CD14-positive monocyte (primary cell): ENCODE results near the gene BRICD5. TPM values are rescaled to one million over a fixed set of nuclear protein-coding genes. Genes with fewer than 3 reads are reported as not detected.

Experiments
- DNase-seq, 3 donors: peaks; one replicate each; pipeline ENCODE4 v3.0.0-alpha.2; 2011 to 2022
- H2AFZ ChIP-seq: 2 replicates; pipeline ENCODE4 v1.6.0; 2012; ENCODE audit warnings: mild to moderate bottlenecking, low read depth, low read length, inconsistent platforms; ENCODE audit not compliant: insufficient read depth, poor library complexity, severe bottlenecking
- H3K27ac ChIP-seq, 2 donors: 1 replicate in 1 of 2; 2 replicates in 1 of 2; pipeline ENCODE4 v1.5.1; 2012 to 2013; ENCODE audit warnings: low read length in 2 of 2, control low read depth in 1 of 2, inconsistent platforms in 1 of 2, low read depth in 1 of 2, mild to moderate bottlenecking in 1 of 2
- H3K27me3 ChIP-seq, 2 donors: one replicate each; pipeline versions ENCODE4 v1.6.0 to v1.6.1; 2011 to 2013; ENCODE audit warnings: low read length in 2 of 2; ENCODE audit not compliant: control insufficient read depth in 2 of 2, insufficient read depth in 2 of 2
- H3K36me3 ChIP-seq, 2 donors: replicated peaks in 1 of 2; 1 replicate in 1 of 2; 2 replicates in 1 of 2; pipeline versions ENCODE4 v1.5.1 to v1.6.1; 2012 to 2013; ENCODE audit warnings: low read length in 2 of 2, control low read depth in 1 of 2, inconsistent platforms in 1 of 2, mild to moderate bottlenecking in 1 of 2; ENCODE audit not compliant: insufficient read depth in 2 of 2, control insufficient read depth in 1 of 2
- H3K4me1 ChIP-seq, 2 donors: 1 replicate in 1 of 2; 2 replicates in 1 of 2; pipeline versions ENCODE4 v1.5.1 to v1.6.1; 2012 to 2013; ENCODE audit warnings: low read length in 2 of 2, control low read depth in 1 of 2, inconsistent platforms in 1 of 2, mild to moderate bottlenecking in 1 of 2, moderate library complexity in 1 of 2; ENCODE audit not compliant: insufficient read depth in 2 of 2, control insufficient read depth in 1 of 2
- H3K4me2 ChIP-seq: replicated peaks from 2 replicates; pipeline ENCODE3; 2012; ENCODE audit warnings: low read length, moderate library complexity, mild to moderate bottlenecking; ENCODE audit not compliant: poor library complexity, severe bottlenecking; ENCODE audit errors: extremely low read depth
- H3K4me3 ChIP-seq, 3 experiments: fragments of 200-600 bp in 1 of 3; sonication (generic) in 1 of 3; replicated peaks in 1 of 3; 1 replicate in 2 of 3; 2 replicates in 1 of 3; pipeline ENCODE4 v1.5.1; 2011 to 2013; ENCODE audit warnings: low read length in 3 of 3, mild to moderate bottlenecking in 3 of 3, control low read depth in 2 of 3, low read depth in 2 of 3, inconsistent platforms in 1 of 3, moderate library complexity in 1 of 3
- H3K79me2 ChIP-seq: 2 replicates; pipeline ENCODE4 v1.6.0; 2012; ENCODE audit warnings: mild to moderate bottlenecking, control low read depth, inconsistent platforms, low read length, moderate library complexity; ENCODE audit not compliant: insufficient read depth
- H3K9ac ChIP-seq: 2 replicates; pipeline ENCODE4 v1.6.0; 2017; ENCODE audit warnings: low read length, mild to moderate bottlenecking; ENCODE audit not compliant: insufficient read depth, poor library complexity, severe bottlenecking
- H3K9me3 ChIP-seq, 2 donors: replicated peaks in 1 of 2; 1 replicate in 1 of 2; 2 replicates in 1 of 2; pipeline versions ENCODE4 v1.5.1 to v1.6.1; 2012 to 2013; ENCODE audit warnings: low read length in 2 of 2, control low read depth in 1 of 2; ENCODE audit not compliant: control insufficient read depth in 1 of 2, insufficient read depth in 1 of 2
- H4K20me1 ChIP-seq: 2 replicates; pipeline ENCODE4 v1.6.0; 2012; ENCODE audit warnings: mild to moderate bottlenecking, low read length, control low read depth, moderate library complexity; ENCODE audit not compliant: insufficient read depth
- H3K27ac Mint-ChIP-seq, 7 donors: one replicate each; pipeline ENCODE4 v1.8.0; 2020; ENCODE audit warnings: mild to moderate bottlenecking in 7 of 7, mixed read lengths in 7 of 7, moderate library complexity in 6 of 7, inconsistent platforms in 2 of 7
- H3K27me3 Mint-ChIP-seq, 3 donors: one replicate each; pipeline ENCODE4 v1.8.0; 2021 to 2022; ENCODE audit warnings: low read depth in 3 of 3, mild to moderate bottlenecking in 3 of 3, mixed read lengths in 3 of 3, moderate library complexity in 3 of 3, inconsistent platforms in 1 of 3
- H3K36me3 Mint-ChIP-seq, 2 donors: one replicate each; pipeline ENCODE4 v1.8.0; 2020; ENCODE audit warnings: mixed read lengths in 2 of 2, inconsistent platforms in 1 of 2, mild to moderate bottlenecking in 1 of 2
- H3K4me1 Mint-ChIP-seq: one replicate; pipeline ENCODE4 v1.8.0; 2020; ENCODE audit warnings: mild to moderate bottlenecking, mixed read lengths
- H3K4me3 Mint-ChIP-seq, 2 donors: one replicate each; pipeline ENCODE4 v1.8.0; 2020; ENCODE audit warnings: mild to moderate bottlenecking in 2 of 2, mixed read lengths in 2 of 2, moderate library complexity in 1 of 2
- H3K9me3 Mint-ChIP-seq, 7 donors: one replicate each; pipeline ENCODE4 v1.8.0; 2020 to 2022; ENCODE audit warnings: mixed read lengths in 7 of 7, mild to moderate bottlenecking in 6 of 7, moderate library complexity in 6 of 7, inconsistent platforms in 2 of 7
- WGBS: methylation state at CpG from one replicate; pipeline ENCODE4 v1.1.5; 2013; ENCODE audit warnings: missing lambda C conversion rate; ENCODE audit not compliant: insufficient coverage; 5-methylcytosine and 5-hydroxymethylcytosine counted together
- intact Hi-C, 2 donors: fragments of 100-400 bp; cut with micrococcal nuclease; formaldehyde crosslinking; loops; one replicate each; pipeline versions ENCODE4 v1.15.0 to v1.15.1; 2023
- polyA plus RNA-seq, 3 donors: library from polyadenylated mRNA; depleted of rRNA in 1 of 3; unstranded in 2 of 3; stranded (reverse) in 1 of 3; fragments of 300-500 nt in 2 of 3; fragments of >200 nt in 1 of 3; fragmentation: Illumina TruSeq in 2 of 3; gene quantifications; 1 replicate in 2 of 3; 2 replicates in 1 of 3; pipeline ENCODE4 v1.2.3, GENCODE V29; 2012 to 2021
- TF ChIP-seq, protein P1 (sequence below): fragments of 200-600 bp; IDR thresholded peaks from one replicate; pipeline ENCODE4 v1.8.0; 2022; ENCODE audit warnings: antibody characterized with exemption, mild to moderate bottlenecking

BRICD5 gene
- polyA plus RNA-seq, 3 donors = 8.8 TPM; not detected in 2

DNA sequence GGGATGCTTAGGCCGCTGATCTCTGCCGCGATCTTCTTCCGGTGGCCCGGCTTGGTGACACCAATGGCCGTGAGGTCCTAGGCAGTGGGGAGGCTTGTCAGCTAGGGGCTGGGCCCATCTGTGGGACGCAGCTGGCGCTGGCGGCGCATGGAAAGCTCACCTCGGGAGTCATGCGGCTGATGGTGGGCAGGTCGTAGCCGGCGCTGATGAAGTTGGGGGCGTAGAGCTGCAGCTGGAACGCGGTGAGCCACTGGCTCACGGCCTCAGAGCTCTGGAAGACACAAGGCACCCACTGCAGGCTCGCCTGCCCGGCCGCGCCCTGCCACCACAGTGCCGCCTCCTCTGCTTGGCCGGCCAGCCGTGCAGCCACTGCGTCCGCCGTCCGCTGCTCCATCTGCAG lies 27.0 kb downstream of the BRICD5 start:
- WGBS = 94% methylated on average over 30 of the region's 30 CpGs
- Histone ChIP-seq H4K20me1 (no peaks in the 10 kb centered on the region), H3K36me3 (no peaks in the 10 kb centered on the region), H3K4me1 (no peaks in the 10 kb centered on the region), H3K27ac (no peak overlapping the region), H3K79me2 (no peaks in the 10 kb centered on the region), H3K4me3 (no peak overlapping the region), H3K9ac (no peak overlapping the region), H3K9me3 (no peaks in the 10 kb centered on the region), H2AFZ (no peak overlapping the region), H3K27me3 (peaks cover 0 to 3% of the 10 kb centered on the region in 2 donors), H3K4me2 (no peak overlapping the region)
- TF ChIP-seq, protein P1, sequence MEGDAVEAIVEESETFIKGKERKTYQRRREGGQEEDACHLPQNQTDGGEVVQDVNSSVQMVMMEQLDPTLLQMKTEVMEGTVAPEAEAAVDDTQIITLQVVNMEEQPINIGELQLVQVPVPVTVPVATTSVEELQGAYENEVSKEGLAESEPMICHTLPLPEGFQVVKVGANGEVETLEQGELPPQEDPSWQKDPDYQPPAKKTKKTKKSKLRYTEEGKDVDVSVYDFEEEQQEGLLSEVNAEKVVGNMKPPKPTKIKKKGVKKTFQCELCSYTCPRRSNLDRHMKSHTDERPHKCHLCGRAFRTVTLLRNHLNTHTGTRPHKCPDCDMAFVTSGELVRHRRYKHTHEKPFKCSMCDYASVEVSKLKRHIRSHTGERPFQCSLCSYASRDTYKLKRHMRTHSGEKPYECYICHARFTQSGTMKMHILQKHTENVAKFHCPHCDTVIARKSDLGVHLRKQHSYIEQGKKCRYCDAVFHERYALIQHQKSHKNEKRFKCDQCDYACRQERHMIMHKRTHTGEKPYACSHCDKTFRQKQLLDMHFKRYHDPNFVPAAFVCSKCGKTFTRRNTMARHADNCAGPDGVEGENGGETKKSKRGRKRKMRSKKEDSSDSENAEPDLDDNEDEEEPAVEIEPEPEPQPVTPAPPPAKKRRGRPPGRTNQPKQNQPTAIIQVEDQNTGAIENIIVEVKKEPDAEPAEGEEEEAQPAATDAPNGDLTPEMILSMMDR = no peak
- no peaks in the 10 kb centered on the region for H3K4me1 Mint-ChIP-seq
- no peak overlapping the region for H3K27ac Mint-ChIP-seq
- H3K27me3 Mint-ChIP-seq = peaks cover 2 to 7% (median 5%) of the 10 kb centered on the region in 3 donors
- peaks cover 0 to 2% (median 0%) of the 10 kb centered on the region in 7 donors for H3K9me3 Mint-ChIP-seq
- no peak for DNase-seq
- no peaks in the 10 kb centered on the region for H3K36me3 Mint-ChIP-seq
- intact Hi-C loops = no loop called here
- no peak overlapping the region for H3K4me3 Mint-ChIP-seq

DNA sequence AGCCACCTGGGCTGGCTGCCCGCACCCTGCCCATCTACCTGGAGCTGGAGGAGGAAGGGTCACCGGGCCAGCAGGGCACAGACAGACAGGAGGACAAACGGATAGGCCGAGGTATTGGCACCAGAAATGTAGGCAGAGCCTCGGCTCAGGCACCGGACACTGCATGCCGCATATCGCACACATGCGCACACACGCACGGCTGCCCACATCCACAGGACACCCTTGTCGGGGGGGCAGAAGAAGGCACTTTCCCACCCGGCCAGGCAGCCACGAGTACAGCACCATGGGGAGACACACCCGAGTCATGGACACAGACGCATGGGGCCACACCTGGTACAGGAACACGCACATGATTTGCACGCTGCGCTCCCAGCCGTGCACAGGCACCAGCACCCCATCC lies 28.7 kb downstream of the BRICD5 start:
- peaks cover 0 to 3% of the 10 kb centered on the region in 2 donors for H3K27me3 ChIP-seq
- no peaks in the 10 kb centered on the region for H3K4me1 ChIP-seq
- no peaks in the 10 kb centered on the region for H3K79me2 ChIP-seq
- Mint-ChIP-seq H3K4me3 (no peak overlapping the region), H3K9me3 (peaks cover 0 to 2% (median 0%) of the 10 kb centered on the region in 7 donors), H3K27ac (peak overlapping the region in 2 of 7 donors; percentile 58 to 64), H3K27me3 (peaks cover 2 to 7% (median 3%) of the 10 kb centered on the region in 3 donors), H3K36me3 (peaks cover 5 to 7% of the 10 kb centered on the region in 2 donors), H3K4me1 (no peaks in the 10 kb centered on the region)
- intact Hi-C loops = no loop called here
- no peak overlapping the region for H3K4me2 ChIP-seq
- DNase-seq = no peak
- H4K20me1 ChIP-seq = no peaks in the 10 kb centered on the region
- no peak overlapping the region for H3K27ac ChIP-seq
- TF ChIP-seq, protein P1 = no peak
- no peak overlapping the region for H2AFZ ChIP-seq
- H3K36me3 ChIP-seq = peaks cover 2 to 10% of the 10 kb centered on the region in 2 donors
- WGBS = 96% methylated on average over 19 of the region's 20 CpGs
- no peak overlapping the region for H3K9ac ChIP-seq
- H3K9me3 ChIP-seq = no peaks in the 10 kb centered on the region
- no peak overlapping the region for H3K4me3 ChIP-seq
